HEK293 (cell line): ENCODE results near the gene PRMT5.

Experiments
- CTCF ChIP-seq: fragments of 450-650 bp; formaldehyde crosslinking; IDR thresholded peaks from 2 replicates; pipeline ENCODE4 v1.5.1; 2016; ENCODE audit warnings: missing biosample characterization, missing genetic modification characterization
- GLI4 ChIP-seq: fragments of 450-650 bp; formaldehyde crosslinking; IDR thresholded peaks from 2 replicates; pipeline ENCODE4 v1.5.1; 2016; ENCODE audit warnings: missing biosample characterization, missing genetic modification characterization
- KLF10 ChIP-seq: fragments of 450-650 bp; IDR thresholded peaks from 2 replicates; pipeline ENCODE4 v1.5.1; 2018; ENCODE audit warnings: missing biosample characterization, mild to moderate bottlenecking, missing genetic modification characterization
- KLF16 ChIP-seq: fragments of 450-650 bp; formaldehyde crosslinking; IDR thresholded peaks from 2 replicates; pipeline ENCODE4 v1.5.1; 2017; ENCODE audit warnings: missing biosample characterization, missing genetic modification characterization
- PATZ1 ChIP-seq: fragments of 450-650 bp; formaldehyde crosslinking; IDR thresholded peaks from 2 replicates; pipeline ENCODE4 v1.5.1; 2016; ENCODE audit warnings: missing biosample characterization, missing genetic modification characterization
- ZNF2 ChIP-seq: fragments of 450-650 bp; formaldehyde crosslinking; IDR thresholded peaks from 2 replicates; pipeline ENCODE4 v1.5.1; 2016; ENCODE audit warnings: missing biosample characterization, missing genetic modification characterization
- ZNF274 ChIP-seq, 2 experiments: fragments of 200-500 bp in 1 of 2; fragments of 450-650 bp in 1 of 2; sonication (Bioruptor generic) in 1 of 2; formaldehyde crosslinking in 1 of 2; IDR thresholded peaks; 2 replicates each; pipeline versions ENCODE4 v1.5.1 to v1.6.1; 2014 to 2016; ENCODE audit warnings: borderline replicate concordance in 1 of 2, inconsistent platforms in 1 of 2, low read length in 1 of 2, missing biosample characterization in 1 of 2, missing genetic modification characterization in 1 of 2

- no peak for TF ChIP-seq PATZ1 (tag by site-specific recombination)
- no peak for TF ChIP-seq KLF16 (tag by site-specific recombination)
- no peak for TF ChIP-seq CTCF (tag by site-specific recombination)
- TF ChIP-seq KLF10 = no peak
- TF ChIP-seq ZNF274 (IDR thresholded peaks at IDR 0.05; ENCODE audit: low read length) = no peak
- no peak for TF ChIP-seq ZNF274 (tag by site-specific recombination; IDR thresholded peaks at IDR 0.05; ENCODE audit: borderline replicate concordance)
- TF ChIP-seq ZNF2 (tag by site-specific recombination) = no peak
- TF ChIP-seq GLI4 (tag by site-specific recombination) = no peak
These were observed 36.7 kb downstream of the PRMT5 start for GRCh38 chr14:22892488-22892887.
